Measurements from ENCODE around the gene STPG1. TPM values are rescaled to one million over a fixed set of nuclear protein-coding genes. Genes with fewer than 3 reads are reported as not detected.

The STPG1 gene
- total RNA-seq, 1 experiment from 2014 or later: 14.9 TPM

DNA sequence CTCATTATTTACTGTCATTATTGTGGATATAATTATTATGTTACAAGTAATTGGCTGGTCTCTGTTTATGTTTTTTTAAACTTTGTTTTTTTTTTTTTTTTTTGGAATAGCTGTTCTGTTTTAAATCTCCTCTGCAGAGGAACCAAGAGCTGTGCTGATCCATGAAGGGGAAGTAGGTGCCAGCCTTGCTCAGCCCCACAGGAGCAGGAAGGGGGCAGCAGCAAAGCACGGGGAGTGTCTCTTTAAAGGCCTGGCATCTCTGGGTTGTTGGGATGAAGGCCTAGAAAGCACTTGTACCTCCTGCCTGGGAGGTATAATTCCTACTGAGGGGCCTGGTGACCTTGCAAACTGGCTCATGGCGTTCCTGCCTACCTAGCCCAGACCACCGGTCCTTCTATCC, 96.9 kb downstream of the STPG1 start:
- no peaks in the 10 kb centered on the region for H4K20me1 ChIP-seq (ENCODE audit: low read length)
- DNase-seq (no peak), ATAC-seq (peak; percentile 39; the same call in 1 of the 2 replicates)
- peak overlapping the region; percentile 52 for H3K4me2 ChIP-seq (ENCODE audit: low read length)
- H3K9me3 ChIP-seq (ENCODE audit: low read length): no peaks in the 10 kb centered on the region
- H2AFZ ChIP-seq (ENCODE audit: low read length): peak overlapping the region; percentile 49; the same call in 1 of the 2 replicates
- 0 out of 2 replicates have a peak overlapping the region, but pooled peaks have one; percentile 23 for H3K9ac ChIP-seq (ENCODE audit: low read length)
- ChIA-PET CTCF (interaction anchor here (0.5 to 2.8 kb wide), 4 partner anchors 22 to 166 kb away, joined by 3 to 14 read pairs (median 9); no protein-coding TSS in a partner anchor), POLR2A (ENCODE audit: unreplicated experiment) (no interaction called here)
- H3K4me1 ChIP-seq (ENCODE audit: insufficient read depth, low read length): peaks cover 48% of the 10 kb centered on the region
- intact Hi-C loops (cut with micrococcal nuclease): loop anchor here (2.0 kb wide), 1 partner anchor 74 kb away; no protein-coding TSS in a partner anchor
- no peaks in the 10 kb centered on the region for H3F3A ChIP-seq (ENCODE audit: low read length, unreplicated experiment)
- H3K27ac ChIP-seq (ENCODE audit: low read length): peak overlapping the region; percentile 57
- BruUV-seq (replicated peaks): no TSS peak
- TF ChIP-seq EZH2phosphoT487 (IDR thresholded peaks at IDR 0.05; ENCODE audit: borderline replicate concordance, low read length): no peak
- TF ChIP-seq, protein P1, sequence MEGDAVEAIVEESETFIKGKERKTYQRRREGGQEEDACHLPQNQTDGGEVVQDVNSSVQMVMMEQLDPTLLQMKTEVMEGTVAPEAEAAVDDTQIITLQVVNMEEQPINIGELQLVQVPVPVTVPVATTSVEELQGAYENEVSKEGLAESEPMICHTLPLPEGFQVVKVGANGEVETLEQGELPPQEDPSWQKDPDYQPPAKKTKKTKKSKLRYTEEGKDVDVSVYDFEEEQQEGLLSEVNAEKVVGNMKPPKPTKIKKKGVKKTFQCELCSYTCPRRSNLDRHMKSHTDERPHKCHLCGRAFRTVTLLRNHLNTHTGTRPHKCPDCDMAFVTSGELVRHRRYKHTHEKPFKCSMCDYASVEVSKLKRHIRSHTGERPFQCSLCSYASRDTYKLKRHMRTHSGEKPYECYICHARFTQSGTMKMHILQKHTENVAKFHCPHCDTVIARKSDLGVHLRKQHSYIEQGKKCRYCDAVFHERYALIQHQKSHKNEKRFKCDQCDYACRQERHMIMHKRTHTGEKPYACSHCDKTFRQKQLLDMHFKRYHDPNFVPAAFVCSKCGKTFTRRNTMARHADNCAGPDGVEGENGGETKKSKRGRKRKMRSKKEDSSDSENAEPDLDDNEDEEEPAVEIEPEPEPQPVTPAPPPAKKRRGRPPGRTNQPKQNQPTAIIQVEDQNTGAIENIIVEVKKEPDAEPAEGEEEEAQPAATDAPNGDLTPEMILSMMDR (conservative IDR thresholded peaks at IDR 0.05; ENCODE audit: low read depth, low read length): no peak; the same call in 1 of the 2 replicates
- no peak for TF ChIP-seq EZH2 (IDR thresholded peaks at IDR 0.05; ENCODE audit: low read length, unreplicated experiment)
- no peaks in the 10 kb centered on the region for H3K9me2 ChIP-seq (replicated peaks; ENCODE audit: low read length)
- H3K36me3 ChIP-seq (ENCODE audit: low read depth, low read length): no peaks in the 10 kb centered on the region
- H3K27me3 ChIP-seq (ENCODE audit: low read length): no peaks in the 10 kb centered on the region
- no peak overlapping the region for H3K4me3 ChIP-seq (ENCODE audit: low read length)
- no peaks in the 10 kb centered on the region for H3K79me2 ChIP-seq (ENCODE audit: low read length)

DNA sequence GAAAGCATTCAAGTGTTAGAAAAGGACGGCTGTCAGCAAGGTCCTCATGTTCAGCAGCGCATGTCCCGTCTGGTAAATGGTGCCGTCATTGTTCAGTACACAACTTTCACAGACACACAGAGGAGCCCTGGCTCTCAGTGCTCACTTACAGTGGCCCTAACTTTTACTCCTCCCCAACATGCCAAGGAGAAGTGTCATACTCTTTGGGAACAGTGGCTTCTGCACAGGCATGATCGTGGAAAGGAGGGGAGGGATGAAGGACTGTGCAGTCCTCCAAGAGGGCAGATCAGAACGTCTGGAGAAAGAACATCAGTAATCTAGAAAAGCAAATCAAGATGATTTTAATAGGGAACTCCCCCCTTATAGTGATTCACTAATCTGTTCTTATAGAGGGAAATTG, 98.2 kb downstream of the STPG1 start:
- Histone ChIP-seq H3K9me3 (ENCODE audit: low read length) (no peaks in the 10 kb centered on the region), H2AFZ (ENCODE audit: low read length) (no peak overlapping the region), H3K27me3 (ENCODE audit: low read length) (no peaks in the 10 kb centered on the region), H3K36me3 (ENCODE audit: low read depth, low read length) (no peaks in the 10 kb centered on the region), H3K27ac (ENCODE audit: low read length) (no peak overlapping the region), H4K20me1 (ENCODE audit: low read length) (no peaks in the 10 kb centered on the region), H3F3A (ENCODE audit: low read length, unreplicated experiment) (no peaks in the 10 kb centered on the region), H3K4me3 (ENCODE audit: low read length) (no peak overlapping the region), H3K4me1 (ENCODE audit: insufficient read depth, low read length) (peaks cover 40% of the 10 kb centered on the region), H3K4me2 (ENCODE audit: low read length) (no peak overlapping the region), H3K9me2 (replicated peaks; ENCODE audit: low read length) (no peaks in the 10 kb centered on the region), H3K79me2 (ENCODE audit: low read length) (no peaks in the 10 kb centered on the region), H3K9ac (ENCODE audit: low read length) (no peak overlapping the region)
- DNase-seq (no peak), ATAC-seq (no peak)
- ChIA-PET CTCF (no interaction called here), POLR2A (ENCODE audit: unreplicated experiment) (no interaction called here)
- BruUV-seq (replicated peaks): no TSS peak
- no peak for TF ChIP-seq EZH2phosphoT487 (IDR thresholded peaks at IDR 0.05; ENCODE audit: borderline replicate concordance, low read length)
- intact Hi-C loops (cut with micrococcal nuclease): no loop called here

DNA sequence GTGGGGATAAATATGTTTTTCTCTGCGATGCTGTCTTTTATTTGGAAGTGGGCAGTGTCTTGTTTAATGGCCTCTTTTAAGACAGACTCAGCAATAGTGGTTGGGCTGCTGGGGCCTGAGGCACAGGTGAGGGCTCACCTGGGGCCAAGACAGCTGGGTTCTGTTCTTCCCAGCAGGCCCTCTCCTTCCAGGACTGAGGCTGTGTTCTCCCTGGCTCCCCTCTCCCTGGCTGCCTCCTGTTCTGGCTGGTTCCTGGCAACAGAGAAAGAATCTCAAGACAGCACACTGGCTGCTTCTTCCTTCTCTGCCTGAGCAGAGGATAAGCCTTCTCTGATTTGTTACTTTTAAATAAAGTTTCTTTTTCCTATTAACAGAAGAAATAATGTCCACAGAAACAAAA, 101.8 kb downstream of the STPG1 start:
- Histone ChIP-seq H3K79me2 (ENCODE audit: low read length) (no peaks in the 10 kb centered on the region), H3K9ac (ENCODE audit: low read length) (no peak overlapping the region), H3K27me3 (ENCODE audit: low read length) (no peaks in the 10 kb centered on the region), H3K27ac (ENCODE audit: low read length) (no peak overlapping the region), H4K20me1 (ENCODE audit: low read length) (no peaks in the 10 kb centered on the region), H3K4me2 (ENCODE audit: low read length) (no peak overlapping the region), H3F3A (ENCODE audit: low read length, unreplicated experiment) (no peaks in the 10 kb centered on the region), H3K9me3 (ENCODE audit: low read length) (no peaks in the 10 kb centered on the region), H3K4me3 (ENCODE audit: low read length) (no peak overlapping the region), H3K4me1 (ENCODE audit: insufficient read depth, low read length) (peaks cover 17% of the 10 kb centered on the region), H2AFZ (ENCODE audit: low read length) (no peak overlapping the region), H3K36me3 (ENCODE audit: low read depth, low read length) (no peaks in the 10 kb centered on the region), H3K9me2 (replicated peaks; ENCODE audit: low read length) (no peaks in the 10 kb centered on the region)
- ATAC-seq: no peak
- CTCF ChIA-PET: interaction anchor here (1.0 kb wide), 1 partner anchor 109 kb away, joined by 5 read pairs; no protein-coding TSS in a partner anchor
- no peak for DNase-seq
- POLR2A ChIA-PET (ENCODE audit: unreplicated experiment): no interaction called here
- BruUV-seq (replicated peaks): no TSS peak
- intact Hi-C loops (cut with micrococcal nuclease): no loop called here
- TF ChIP-seq EZH2phosphoT487 (IDR thresholded peaks at IDR 0.05; ENCODE audit: borderline replicate concordance, low read length): no peak
- TF ChIP-seq, protein P1 (conservative IDR thresholded peaks at IDR 0.05; ENCODE audit: low read depth, low read length): no peak
- TF ChIP-seq EZH2 (IDR thresholded peaks at IDR 0.05; ENCODE audit: low read length, unreplicated experiment): no peak
